ENCODE measurements around the gene E2F8.

E2F8 gene

GRCh38 chr11:19181531-19182261, 59.0 kb downstream of the E2F8 start:
- no peak for DNase-seq

GRCh38 chr11:19176629-19177186, 64.0 kb downstream of the E2F8 start:
- no peak for DNase-seq
